Measurements from ENCODE around the gene PHYH. TPM values are rescaled to one million over a fixed set of nuclear protein-coding genes. Genes with fewer than 3 reads are reported as not detected.

Gene PHYH
- 21.1 TPM for polyA plus RNA-seq (2013, experiment 1 of 2)
- 21.1 TPM for polyA plus RNA-seq (2013, experiment 2 of 2)

- no peaks in the 10 kb centered on the region for H3K4me1 ChIP-seq (ENCODE audit: control insufficient read depth, insufficient read depth, low read length, poor library complexity, severe bottlenecking)
- no peaks in the 10 kb centered on the region for H3K36me3 ChIP-seq (ENCODE audit: control insufficient read depth, insufficient read depth, low read length)
- peak within 1 kb of the TSS; percentile 50 for H3K4me3 ChIP-seq (ENCODE audit: extremely low read depth, insufficient read depth, low read length, poor library complexity, severe bottlenecking)
- H3K27ac ChIP-seq (ENCODE audit: low read depth, low read length, severe bottlenecking) = peak within 1 kb of the TSS; percentile 82
- 1 to 2% methylated on average over 66 to 69 of the region's 88 CpGs for WGBS, 2 experiments (ENCODE audit: insufficient coverage in 2 of 2)
- H3K9me3 ChIP-seq (ENCODE audit: control insufficient read depth, low read length) = no peaks in the 10 kb centered on the region
Measured at GRCh38 chr10:13299437-13300287, at the start of gene PHYH. TSS of gene PHYH (minus strand) at chr10:13300064. CDS start at chr10:13300042, 22 bp downstream.

GRCh38 chr10:13348216-13349017, 48.6 kb upstream of the PHYH start, which contains the start of gene SEPHS1:
TSS of gene SEPHS1 (minus strand) at chr10:13348293. CDS start at chr10:13344950, 3,343 bp downstream.
- Histone ChIP-seq H3K4me1 (ENCODE audit: control insufficient read depth, insufficient read depth, low read length, poor library complexity, severe bottlenecking) (peaks cover 9% of the 10 kb centered on the region), H3K9me3 (ENCODE audit: control insufficient read depth, low read length) (no peaks in the 10 kb centered on the region), H3K4me3 (ENCODE audit: extremely low read depth, insufficient read depth, low read length, poor library complexity, severe bottlenecking) (peak within 1 kb of the TSS; percentile 69), H3K36me3 (ENCODE audit: control insufficient read depth, insufficient read depth, low read length) (peaks cover 10% of the 10 kb centered on the region), H3K27ac (ENCODE audit: low read depth, low read length, severe bottlenecking) (peak within 1 kb of the TSS; percentile 90)
- WGBS, 2 experiments (ENCODE audit: insufficient coverage in 2 of 2) = 0 to 1% methylated on average over 44 to 49 of the region's 65 CpGs

GRCh38 chr10:13347500-13348156, 47.8 kb upstream of the PHYH start:
- no peaks in the 10 kb centered on the region for H3K9me3 ChIP-seq (ENCODE audit: control insufficient read depth, low read length)
- 0% methylated on average over 55 to 62 of the region's 109 CpGs for WGBS, 2 experiments (ENCODE audit: insufficient coverage in 2 of 2)
- peak overlapping the region; percentile 69 for H3K4me3 ChIP-seq (ENCODE audit: extremely low read depth, insufficient read depth, low read length, poor library complexity, severe bottlenecking)
- H3K27ac ChIP-seq (ENCODE audit: low read depth, low read length, severe bottlenecking) = peak overlapping the region; percentile 90
- peaks cover 9% of the 10 kb centered on the region for H3K4me1 ChIP-seq (ENCODE audit: control insufficient read depth, insufficient read depth, low read length, poor library complexity, severe bottlenecking)
- peaks cover 18% of the 10 kb centered on the region for H3K36me3 ChIP-seq (ENCODE audit: control insufficient read depth, insufficient read depth, low read length)

GRCh38 chr10:13347043-13347499, 47.2 kb upstream of the PHYH start:
- peaks cover 23% of the 10 kb centered on the region for H3K36me3 ChIP-seq (ENCODE audit: control insufficient read depth, insufficient read depth, low read length)
- no peaks in the 10 kb centered on the region for H3K9me3 ChIP-seq (ENCODE audit: control insufficient read depth, low read length)
- H3K27ac ChIP-seq (ENCODE audit: low read depth, low read length, severe bottlenecking) = peak overlapping the region; percentile 90
- 0 to 1% methylated on average over 30 to 42 of the region's 47 CpGs for WGBS, 2 experiments (ENCODE audit: insufficient coverage in 2 of 2)
- peak overlapping the region; percentile 69 for H3K4me3 ChIP-seq (ENCODE audit: extremely low read depth, insufficient read depth, low read length, poor library complexity, severe bottlenecking)
- peaks cover 9% of the 10 kb centered on the region for H3K4me1 ChIP-seq (ENCODE audit: control insufficient read depth, insufficient read depth, low read length, poor library complexity, severe bottlenecking)

- H3K27ac ChIP-seq (ENCODE audit: low read depth, low read length, severe bottlenecking) = peak overlapping the region; percentile 90
- H3K4me1 ChIP-seq (ENCODE audit: control insufficient read depth, insufficient read depth, low read length, poor library complexity, severe bottlenecking) = peaks cover 9% of the 10 kb centered on the region
- 7 to 14% methylated on average over 3 to 8 of the region's 18 CpGs for WGBS, 2 experiments (ENCODE audit: insufficient coverage in 2 of 2)
- H3K9me3 ChIP-seq (ENCODE audit: control insufficient read depth, low read length) = no peaks in the 10 kb centered on the region
- H3K4me3 ChIP-seq (ENCODE audit: extremely low read depth, insufficient read depth, low read length, poor library complexity, severe bottlenecking) = peak overlapping the region; percentile 69
- H3K36me3 ChIP-seq (ENCODE audit: control insufficient read depth, insufficient read depth, low read length) = peaks cover 23% of the 10 kb centered on the region
Measured at GRCh38 chr10:13346283-13347042, 46.6 kb upstream of the PHYH start.

GRCh38 chr10:13340626-13341376, 40.9 kb upstream of the PHYH start:
- Histone ChIP-seq H3K9me3 (ENCODE audit: control insufficient read depth, low read length) (no peaks in the 10 kb centered on the region), H3K36me3 (ENCODE audit: control insufficient read depth, insufficient read depth, low read length) (peaks cover 66% of the 10 kb centered on the region), H3K27ac (ENCODE audit: low read depth, low read length, severe bottlenecking) (no peak overlapping the region), H3K4me1 (ENCODE audit: control insufficient read depth, insufficient read depth, low read length, poor library complexity, severe bottlenecking) (no peaks in the 10 kb centered on the region), H3K4me3 (ENCODE audit: extremely low read depth, insufficient read depth, low read length, poor library complexity, severe bottlenecking) (no peak overlapping the region)
- WGBS, 2 experiments (ENCODE audit: insufficient coverage in 2 of 2) = 87 to 89% methylated on average over 5 to 10 of the region's 12 CpGs

- Histone ChIP-seq H3K4me3 (ENCODE audit: extremely low read depth, insufficient read depth, low read length, poor library complexity, severe bottlenecking) (no peak overlapping the region), H3K27ac (ENCODE audit: low read depth, low read length, severe bottlenecking) (no peak overlapping the region), H3K36me3 (ENCODE audit: control insufficient read depth, insufficient read depth, low read length) (peaks cover 69% of the 10 kb centered on the region), H3K9me3 (ENCODE audit: control insufficient read depth, low read length) (no peaks in the 10 kb centered on the region), H3K4me1 (ENCODE audit: control insufficient read depth, insufficient read depth, low read length, poor library complexity, severe bottlenecking) (no peaks in the 10 kb centered on the region)
- WGBS, 2 experiments (ENCODE audit: insufficient coverage in 2 of 2) = 94 to 98% methylated on average over 6 to 9 of the region's 9 CpGs
Measured at GRCh38 chr10:13340068-13340467, 40.2 kb upstream of the PHYH start.

- no peak overlapping the region for H3K27ac ChIP-seq (ENCODE audit: low read depth, low read length, severe bottlenecking)
- H3K4me1 ChIP-seq (ENCODE audit: control insufficient read depth, insufficient read depth, low read length, poor library complexity, severe bottlenecking) = no peaks in the 10 kb centered on the region
- WGBS, 2 experiments (ENCODE audit: insufficient coverage in 2 of 2) = 89 to 96% methylated on average over 7 to 8 of the region's 10 CpGs
- H3K9me3 ChIP-seq (ENCODE audit: control insufficient read depth, low read length) = no peaks in the 10 kb centered on the region
- H3K4me3 ChIP-seq (ENCODE audit: extremely low read depth, insufficient read depth, low read length, poor library complexity, severe bottlenecking) = no peak overlapping the region
- H3K36me3 ChIP-seq (ENCODE audit: control insufficient read depth, insufficient read depth, low read length) = peaks cover 78% of the 10 kb centered on the region
Measured at GRCh38 chr10:13338390-13339110, 38.7 kb upstream of the PHYH start.

GRCh38 chr10:13337827-13338196, 37.9 kb upstream of the PHYH start:
- Histone ChIP-seq H3K27ac (ENCODE audit: low read depth, low read length, severe bottlenecking) (no peak overlapping the region), H3K9me3 (ENCODE audit: control insufficient read depth, low read length) (no peaks in the 10 kb centered on the region), H3K4me1 (ENCODE audit: control insufficient read depth, insufficient read depth, low read length, poor library complexity, severe bottlenecking) (no peaks in the 10 kb centered on the region), H3K36me3 (ENCODE audit: control insufficient read depth, insufficient read depth, low read length) (peaks cover 78% of the 10 kb centered on the region), H3K4me3 (ENCODE audit: extremely low read depth, insufficient read depth, low read length, poor library complexity, severe bottlenecking) (no peak overlapping the region)
- WGBS, 2 experiments (ENCODE audit: insufficient coverage in 2 of 2) = 94 to 100% methylated on average over 2 to 5 of the region's 6 CpGs
